GM12878 (cell line): ENCODE data around the gene MDFIC. TPM values are rescaled to one million over a fixed set of nuclear protein-coding genes. Genes with fewer than 3 reads are reported as not detected.
A peak's percentile ranks its signal among the peaks of the same experiment; 100 is the strongest.

ENCODE experiments used
- ATAC-seq: fragments of 200-7000 bp; cut with Tn5 transposase; 3 replicates; pipeline ENCODE4 v1.9.1; 2020; ENCODE audit warnings: mild to moderate bottlenecking, moderate library complexity
- BruUV-seq: library from RNA; stranded (reverse); fragments of 400-500 nt; replicated peaks from 2 replicates; lab custom pipeline; 2021; lab: Mats Ljungman, UMichigan
- CTCF ChIA-PET: fragments of 300-600 bp; sonication (Branson Sonifier 250); formaldehyde crosslinking; extraction: SDS; loops from one replicate; lab custom pipeline; 2021; ENCODE audit warnings: inconsistent platforms; lab: Yijun Ruan, JAX
- POLR2A ChIA-PET: fragments of 350-600 bp; formaldehyde crosslinking; extraction: SDS; loops from one replicate; lab custom pipeline; 2021; ENCODE audit warnings: inconsistent platforms; lab: Charles Lee
- RAD21 ChIA-PET: fragments of 300-600 bp; sonication (Branson Sonifier 250); formaldehyde crosslinking; loops from one replicate; lab custom pipeline; 2023; ENCODE audit warnings: antibody characterized with exemption; ENCODE audit not compliant: unreplicated experiment; lab: Charles Lee
- SMC1A ChIA-PET: fragments of 300-600 bp; sonication (Branson Sonifier 250); formaldehyde crosslinking; loops from one replicate; lab custom pipeline; 2023; ENCODE audit not compliant: unreplicated experiment, uncharacterized antibody; lab: Charles Lee
- DNase-seq: peaks from one replicate; pipeline ENCODE4 v3.0.0-alpha.2; 2011; ENCODE audit warnings: low read depth, low spot score
- FAIRE-seq: peaks from 3 replicates; lab custom pipeline; 2011; peaks lifted over from hg19 to GRCh38; lab: Jason Lieb, UNC
- H2AFZ ChIP-seq: 2 replicates; pipeline ENCODE4 v1.6.0; 2011; ENCODE audit warnings: low read depth, low read length, control low read depth; ENCODE audit not compliant: control insufficient read depth
- H3K27ac ChIP-seq: 2 replicates; pipeline ENCODE4 v1.5.1; 2011; ENCODE audit warnings: control low read depth; ENCODE audit not compliant: control insufficient read depth, insufficient read depth
- H3K27me3 ChIP-seq, 2 experiments: replicated peaks in 1 of 2; 2 replicates each; pipeline versions ENCODE4 v1.6.0 to v1.6.1; 2011; ENCODE audit warnings: low read length in 1 of 2; ENCODE audit not compliant: control insufficient read depth in 2 of 2, insufficient read depth in 2 of 2
- H3K36me3 ChIP-seq, 2 experiments: 2 replicates each; pipeline ENCODE4 v1.5.1; 2011; ENCODE audit warnings: low read length in 1 of 2; ENCODE audit not compliant: control insufficient read depth in 2 of 2, insufficient read depth in 2 of 2
- H3K4me1 ChIP-seq: 2 replicates; pipeline ENCODE4 v1.6.1; 2011; ENCODE audit warnings: mild to moderate bottlenecking, low read length, moderate library complexity, mixed read lengths; ENCODE audit not compliant: control insufficient read depth, insufficient read depth
- H3K4me2 ChIP-seq: 2 replicates; pipeline ENCODE4 v1.6.0; 2011; ENCODE audit warnings: control low read depth; ENCODE audit not compliant: control insufficient read depth, insufficient read depth
- H3K4me3 ChIP-seq: fragments of 200-600 bp; sonication (generic); 2 replicates; pipeline ENCODE4 v1.5.1; 2016
- H3K79me2 ChIP-seq: 2 replicates; pipeline ENCODE4 v1.6.0; 2011; ENCODE audit warnings: low read length; ENCODE audit not compliant: control insufficient read depth, insufficient read depth
- H3K9ac ChIP-seq: 2 replicates; pipeline ENCODE4 v1.8.0; 2011; ENCODE audit warnings: low read length, control low read depth, mixed read lengths; ENCODE audit not compliant: control insufficient read depth, insufficient read depth
- H3K9me3 ChIP-seq: replicated peaks from 3 replicates; pipeline ENCODE4 v1.5.1; 2011; ENCODE audit warnings: mild to moderate bottlenecking, low read length; ENCODE audit not compliant: control insufficient read depth, insufficient read depth
- H4K20me1 ChIP-seq: 2 replicates; pipeline ENCODE4 v1.6.0; 2011; ENCODE audit not compliant: control insufficient read depth, insufficient read depth
- ETV6 ChIP-seq, 2 experiments: fragments of 450-650 bp in 1 of 2; IDR thresholded peaks in 1 of 2; conservative IDR thresholded peaks in 1 of 2; 2 replicates each; pipeline ENCODE4 v1.6.1; 2014; ENCODE audit warnings: antibody characterized with exemption in 1 of 2, borderline replicate concordance in 1 of 2, low read depth in 1 of 2, mild to moderate bottlenecking in 1 of 2, moderate library complexity in 1 of 2
- HDAC2 ChIP-seq: fragments of 200-600 bp; sonication (generic); IDR thresholded peaks from 2 replicates; pipeline ENCODE4 v1.6.1; 2017
- IRF3 ChIP-seq: fragments of 450-650 bp; IDR thresholded peaks from 2 replicates; pipeline ENCODE4 v1.6.1; 2014; ENCODE audit warnings: mild to moderate bottlenecking
- IRF5 ChIP-seq: fragments of 450-650 bp; IDR thresholded peaks from 2 replicates; pipeline ENCODE4 v1.6.1; 2017; ENCODE audit warnings: borderline replicate concordance
- KLF5 ChIP-seq: fragments of 450-650 bp; IDR thresholded peaks from 2 replicates; pipeline ENCODE4 v1.6.1; 2014; ENCODE audit warnings: mild to moderate bottlenecking; ENCODE audit not compliant: partially characterized antibody
- NR2C2 ChIP-seq: IDR thresholded peaks from 2 replicates; pipeline ENCODE4 v1.6.1; 2011; ENCODE audit warnings: borderline replicate concordance, low read depth; ENCODE audit not compliant: control insufficient read depth, insufficient read length
- RUNX3 ChIP-seq: IDR thresholded peaks from 2 replicates; pipeline ENCODE4 v1.6.1; 2012; ENCODE audit warnings: low read length, inconsistent platforms
- WGBS: methylation state at CpG from one replicate; pipeline ENCODE4 v1.1.6; 2016; ENCODE audit warnings: low lambda C conversion rate; ENCODE audit not compliant: insufficient replicate concordance, insufficient coverage; ENCODE audit errors: missing lambda C conversion rate; 5-methylcytosine and 5-hydroxymethylcytosine counted together
- in situ Hi-C: fragments of 300-500 bp; cut with MboI; formaldehyde crosslinking; loops from 9 replicates; pipeline ENCODE4 v1.14.3; 2018; ENCODE audit warnings: mixed read lengths
- intact Hi-C: fragments of 100-400 bp; cut with micrococcal nuclease; formaldehyde crosslinking; loops from one replicate; pipeline ENCODE4 v1.14.2; 2022; ENCODE audit not compliant: unreplicated experiment
- polyA plus RNA-seq, 11 experiments: library from polyadenylated mRNA; depleted of rRNA in 4 of 11; unstranded in 6 of 11; stranded (reverse) in 5 of 11; fragments of >200 nt; fragmentation: Nextera tagmentation in 4 of 11; fragmentation: Illumina TruSeq in 1 of 11; extraction: Ambion mirVana in 4 of 11; extraction: Trizol in 1 of 11; gene quantifications; 1 replicate in 1 of 11; 2 replicates in 10 of 11; pipeline versions ENCODE4 v1.2.1 to v1.2.3, GENCODE V29; 2011 to 2016; ENCODE audit warnings: inconsistent platforms in 2 of 11, missing spikeins in 2 of 11, low read depth in 1 of 11
- total RNA-seq, 4 experiments: library from RNA; depleted of rRNA in 3 of 4; stranded (reverse); fragments of >200 nt in 3 of 4; fragmentation: Illumina TruSeq in 1 of 4; extraction: Trizol in 1 of 4; gene quantifications; 2 replicates each; pipeline versions ENCODE4 v1.2.1 to v1.2.3, GENCODE V29; 2013 to 2021

The MDFIC gene
- total and polyA plus RNA-seq, 10 of the 15 experiments (the other 5 are each of a cell fraction or from before 2014, with no cell fraction given) = 7.3 to 58.4 (median 40.0) TPM

- TF ChIP-seq ETV6 (conservative IDR thresholded peaks at IDR 0.05 in 1 of 2, IDR thresholded peaks at IDR 0.05 in 1 of 2; ENCODE audit: borderline replicate concordance in 1 of 2, low read depth in 1 of 2) = no peak
- TF ChIP-seq HDAC2 = no peak
- TF ChIP-seq IRF3 = no peak
- TF ChIP-seq NR2C2 = no peak
- TF ChIP-seq KLF5 = no peak
Observed at GRCh38 chr7:115007751-115008150, 85.9 kb downstream of the MDFIC start (continued).

- peaks cover 2% of the 10 kb centered on the region for H3K79me2 ChIP-seq
- intact Hi-C loops = loop anchor here (5.0 kb wide), 1 partner anchor 141 kb away; no protein-coding TSS in a partner anchor
- ChIA-PET RAD21 (interaction anchor here (0.9 to 1.7 kb wide), 4 partner anchors 51 to 143 kb away, joined by 3 to 7 read pairs (median 3); no protein-coding TSS in a partner anchor), CTCF (interaction anchor here (1.0 to 2.6 kb wide), 5 partner anchors 20 to 143 kb away, joined by 3 to 12 read pairs (median 3); no protein-coding TSS in a partner anchor), POLR2A (interaction anchor here (0.6 to 1.2 kb wide), 3 partner anchors 15 to 167 kb away, joined by 3 read pairs; no protein-coding TSS in a partner anchor), SMC1A (interaction anchor here (0.7 to 2.9 kb wide), 16 partner anchors 11 to 433 kb away, joined by 3 to 13 read pairs (median 4); no protein-coding TSS in a partner anchor)
- FAIRE-seq (no peak), DNase-seq (no peak), ATAC-seq (peak; percentile 75)
- TF ChIP-seq IRF5 = no peak
- TF ChIP-seq RUNX3 = peak; percentile 32
- no peak overlapping the region for H3K4me3 ChIP-seq
- H3K4me1 ChIP-seq = peaks cover 21% of the 10 kb centered on the region
- no peaks in the 10 kb centered on the region for H3K9me3 ChIP-seq
- peaks cover 0 to 4% of the 10 kb centered on the region in 2 experiments; a peak in 2 of 4 replicates for H3K36me3 ChIP-seq
- in situ Hi-C loops = no loop called here
- peak overlapping the region; percentile 52 for H2AFZ ChIP-seq
- H4K20me1 ChIP-seq = no peaks in the 10 kb centered on the region
- H3K27ac ChIP-seq = peak overlapping the region; percentile 66
- peak overlapping the region; percentile 59 for H3K4me2 ChIP-seq
- H3K9ac ChIP-seq = no peak overlapping the region; the same call in 1 of the 2 replicates
- no TSS peak for BruUV-seq
- WGBS = 33% methylated on average over 8 of the region's 8 CpGs
- H3K27me3 ChIP-seq = no peaks in the 10 kb centered on the region
Observed at GRCh38 chr7:115008465-115009114, 86.7 kb downstream of the MDFIC start.
